ENCODE results near the gene PNPT1.
"Not testable (repeated sequence)": the region's sequence is repeated elsewhere in the genome, so short reads cannot be mapped to it uniquely, and the experiment has no call there.

The PNPT1 gene

GRCh38 chr2:55693181-55694125 is at the start of gene PNPT1:
PNPT1 (minus strand) TSS chr2:55693844; CDS start chr2:55693823, 21 bp downstream.
- DNase-seq, result peak; percentile 97

DNA sequence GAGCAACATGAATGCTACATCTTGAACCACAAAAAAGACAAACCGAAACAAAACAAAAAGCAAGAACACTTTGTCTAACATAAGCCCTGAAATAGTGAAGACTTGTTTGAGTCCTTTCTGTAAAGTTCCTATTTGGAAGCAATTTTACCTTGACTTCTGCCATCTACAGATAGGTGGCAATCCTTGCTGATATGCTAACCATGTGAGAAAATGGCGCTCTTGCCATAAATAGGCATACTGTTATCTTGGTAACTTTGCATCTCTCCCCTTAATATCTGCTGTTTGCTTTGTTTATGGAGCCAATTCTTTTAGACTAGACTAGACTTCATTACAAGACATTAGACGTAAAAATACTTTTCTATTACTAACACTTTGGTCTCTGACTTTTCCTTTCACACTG is 49.4 kb upstream of the PNPT1 start:
- DNase-seq, result no peak

GRCh38 chr2:55736019-55736536 is 42.4 kb upstream of the PNPT1 start:
- not testable (repeated sequence) for DNase-seq

GRCh38 chr2:55734726-55735125 is 41.1 kb upstream of the PNPT1 start:
- DNase-seq, result no peak

DNA sequence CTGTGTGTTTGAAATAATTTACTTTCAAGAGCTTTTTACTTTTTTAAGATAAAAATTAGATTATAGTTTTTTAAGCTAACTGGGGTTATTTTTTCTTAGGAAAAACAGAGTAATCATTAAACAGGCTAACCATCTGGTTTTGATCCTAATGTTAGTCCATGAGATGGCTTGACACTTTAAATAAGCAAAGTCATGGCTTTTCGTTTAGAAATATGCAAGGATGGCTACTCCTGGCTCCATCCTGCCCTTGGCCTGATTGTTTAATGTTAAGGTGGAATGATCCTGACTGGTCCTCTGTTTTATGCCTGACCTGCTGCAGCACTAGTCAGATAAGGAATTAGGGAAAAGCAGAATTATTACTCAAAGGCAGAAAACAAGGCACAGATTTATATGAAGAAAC is 39.7 kb upstream of the PNPT1 start:
- DNase-seq, result no peak

GRCh38 chr2:55732854-55733253 is 39.2 kb upstream of the PNPT1 start:
- DNase-seq, result no peak

- DNase-seq, result no peak
Observed at GRCh38 chr2:55729136-55729685, 35.6 kb upstream of the PNPT1 start.

- DNase-seq, result no peak
Observed at GRCh38 chr2:55721596-55722215, 28.1 kb upstream of the PNPT1 start.

- DNase-seq, result no peak
Observed at GRCh38 chr2:55720417-55720816, 26.8 kb upstream of the PNPT1 start.

DNA sequence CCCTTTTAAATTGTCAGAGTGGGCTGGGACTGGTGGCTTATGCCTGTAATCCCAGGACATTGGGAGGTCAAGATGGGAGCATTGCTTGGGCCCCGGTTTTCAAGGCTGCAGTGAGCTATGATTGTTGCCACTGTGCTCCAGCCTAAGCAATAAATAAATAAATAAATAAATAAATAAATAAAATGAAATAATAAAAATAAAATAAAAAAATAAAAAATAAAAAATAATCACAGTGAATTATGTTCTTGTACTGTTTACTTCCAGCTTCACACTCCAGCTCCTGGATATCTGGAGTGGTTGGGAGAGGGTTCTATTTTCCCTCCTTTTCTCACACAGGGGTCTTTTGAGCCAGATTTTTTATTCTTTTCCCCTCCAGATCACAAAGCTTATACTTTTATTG is 26.2 kb upstream of the PNPT1 start:
- DNase-seq, result no peak

- peak; percentile 47 for DNase-seq
Observed at GRCh38 chr2:55718165-55719008, 24.7 kb upstream of the PNPT1 start.

GRCh38 chr2:55715626-55716025 is 22.0 kb upstream of the PNPT1 start:
- DNase-seq, result no peak

- not testable (repeated sequence) for DNase-seq
Observed at GRCh38 chr2:55715178-55715577, 21.5 kb upstream of the PNPT1 start.

DNA sequence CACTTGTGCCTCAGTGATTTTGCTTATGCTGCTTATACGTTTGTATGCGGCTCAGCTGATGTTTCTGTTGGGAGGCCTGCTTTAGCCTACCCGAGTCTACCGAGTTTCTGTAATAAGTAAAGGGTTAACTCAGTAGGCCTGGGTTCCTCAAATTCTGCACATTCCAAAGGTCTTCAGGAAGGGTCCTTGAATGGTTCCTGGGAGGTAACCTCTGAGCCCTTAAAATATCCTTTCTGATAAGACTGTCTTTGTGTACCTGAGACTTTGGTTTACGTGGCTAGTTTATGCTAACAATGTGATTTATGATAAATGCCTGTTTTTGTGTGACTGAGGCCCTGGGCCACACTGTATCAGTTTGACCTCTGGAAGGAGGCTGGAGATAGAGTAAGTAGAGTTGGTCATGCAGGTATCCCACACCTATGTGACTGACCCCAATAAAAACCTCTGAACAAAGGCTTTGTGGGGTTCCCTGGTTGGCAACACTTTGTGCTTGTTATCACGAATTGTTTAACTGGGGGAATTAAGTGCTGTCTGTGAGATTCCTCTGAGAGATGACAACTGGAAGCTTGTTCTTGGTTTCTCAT is 18.9 kb upstream of the PNPT1 start:
- no peak for DNase-seq

DNA sequence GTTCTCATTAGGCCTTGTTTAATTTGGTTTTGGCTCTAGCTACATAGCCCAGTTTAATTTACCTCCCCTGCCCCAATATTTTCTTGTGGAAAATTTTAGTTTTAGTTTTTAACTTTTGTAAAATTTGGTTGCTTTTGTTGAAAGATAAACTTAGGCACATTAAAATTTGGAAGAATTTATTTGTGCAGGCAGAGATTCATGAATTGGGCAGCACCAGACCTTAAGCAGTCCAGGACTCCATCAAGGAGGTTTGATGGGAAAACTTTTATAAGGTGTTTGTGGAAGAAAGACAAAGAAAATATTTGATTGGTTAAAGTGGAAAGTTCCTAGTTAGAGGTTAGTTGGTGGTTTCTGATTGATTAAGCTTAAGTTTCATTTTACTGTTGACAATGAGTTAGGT is 16.4 kb upstream of the PNPT1 start:
- no peak for DNase-seq

GRCh38 chr2:55707751-55708150 is 14.1 kb upstream of the PNPT1 start:
- no peak for DNase-seq

DNA sequence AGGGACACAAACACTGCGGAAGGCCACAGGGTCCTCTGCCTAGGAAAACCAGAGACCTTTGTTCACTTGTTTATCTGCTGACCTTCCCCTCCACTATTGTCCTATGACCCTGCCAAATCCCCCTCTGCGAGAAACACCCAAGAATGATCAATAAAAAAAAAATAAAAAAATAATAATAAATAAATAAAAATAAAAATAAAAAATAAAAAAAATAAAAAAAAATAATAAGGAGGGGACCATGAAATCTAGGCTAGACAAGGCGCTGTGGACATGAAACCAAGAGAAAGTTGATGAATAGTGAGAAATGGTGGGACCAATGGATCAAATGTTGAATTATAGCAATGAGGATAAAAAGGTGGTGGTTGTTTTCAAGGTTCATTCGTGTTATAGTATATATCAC is 12.6 kb upstream of the PNPT1 start:
- DNase-seq, result not testable (repeated sequence)

- DNase-seq, result no peak
Observed at GRCh38 chr2:55705027-55705653, 11.5 kb upstream of the PNPT1 start.

DNA sequence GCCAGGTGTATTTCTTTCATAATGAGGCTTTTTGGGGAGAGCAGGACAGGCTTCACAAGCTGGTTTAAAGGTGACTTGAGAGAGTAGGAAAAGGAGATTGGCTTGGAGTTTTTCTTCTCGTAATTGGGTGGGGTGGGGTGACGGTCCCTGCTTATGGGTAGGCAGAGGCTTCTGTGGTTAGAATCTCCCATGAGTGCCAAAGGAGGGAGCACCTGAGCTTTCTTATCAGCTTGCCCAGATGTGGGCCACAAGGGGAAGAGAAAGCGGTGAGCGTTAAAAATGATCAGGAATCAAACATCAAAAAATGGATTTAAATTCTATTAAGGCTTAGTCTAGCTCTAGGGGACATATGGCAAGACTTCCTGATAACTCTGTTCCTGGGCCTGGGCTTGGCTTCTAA is 9.7 kb upstream of the PNPT1 start:
- no peak for DNase-seq

- DNase-seq, result not testable (repeated sequence)
Observed at GRCh38 chr2:55692740-55693139, 904 bp downstream of the PNPT1 start.

DNA sequence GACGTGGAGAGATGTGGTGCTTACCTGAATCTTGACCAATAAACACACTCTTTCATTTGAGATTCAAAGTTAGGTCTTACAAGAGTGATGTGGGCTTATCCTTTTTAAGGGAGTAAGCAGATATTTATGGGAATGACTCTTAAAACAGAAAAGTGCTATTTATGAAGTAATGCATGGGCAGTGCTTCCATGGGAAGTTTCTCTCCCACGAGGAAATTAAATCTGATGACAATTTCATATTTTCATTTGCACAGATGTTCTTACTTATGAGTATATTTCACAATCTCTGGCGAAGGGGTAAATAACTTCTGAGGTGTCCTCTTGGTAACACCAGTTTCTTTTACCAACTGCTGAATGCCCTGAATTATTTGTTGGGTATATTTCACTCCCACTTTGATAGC is 21.0 kb downstream of the PNPT1 start:
- DNase-seq, result no peak

DNA sequence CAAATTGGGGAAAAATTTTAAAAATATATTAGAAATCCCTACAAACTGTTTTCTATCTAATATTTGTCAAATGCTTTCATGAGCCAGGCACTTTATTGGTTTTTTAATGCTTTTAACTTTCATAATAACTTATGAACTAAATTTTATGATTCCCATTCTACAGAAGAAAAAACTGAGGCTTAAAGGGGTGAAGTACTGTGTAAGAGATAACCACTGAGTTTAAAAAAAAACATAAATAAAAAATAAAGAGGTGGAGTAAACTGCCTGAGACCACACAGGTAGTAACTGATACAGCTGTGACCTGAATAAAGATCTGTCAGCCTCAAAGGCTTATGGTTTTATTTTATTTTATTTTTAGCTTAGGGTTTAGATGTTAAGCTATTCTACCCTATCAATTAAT is 24.7 kb downstream of the PNPT1 start:
- DNase-seq, result no peak

Data from femur (tissue), 1 donor.